ENCODE measurements around the gene AK1. TPM values are rescaled to one million over a fixed set of nuclear protein-coding genes. Genes with fewer than 3 reads are reported as not detected.

The AK1 gene
- total and polyA plus RNA-seq, 2 of the 8 experiments (the other 6 are each of a cell fraction or from before 2014, with no cell fraction given): 37.9 to 39.2 TPM

- peak overlapping the region; percentile 84 for H4K5ac ChIP-seq (ENCODE audit: insufficient read length, low read depth, low read length)
- CTCF ChIA-PET (ENCODE audit: partially characterized antibody): interaction anchor here (0.6 to 7.3 kb wide), 42 partner anchors 9 to 292 kb away, joined by 3 to 116 read pairs (median 4); partner anchors contain the start of genes CDK9, ENG, ST6GALNAC4 and ST6GALNAC6
- no peak overlapping the region; a peak in 1 of 7 replicates for H3K9ac ChIP-seq (replicated peaks in 1 of 4; ENCODE audit: extremely low read depth in 1 of 4, low read depth in 3 of 4, low read length in 3 of 4)
- no peak overlapping the region for H2AK5ac ChIP-seq (ENCODE audit: low read depth, low read length)
- no peaks in the 10 kb centered on the region for H3K79me2 ChIP-seq (ENCODE audit: control insufficient read depth in 1 of 2, insufficient read depth in 2 of 2, low read length in 2 of 2)
- H2AFZ ChIP-seq (ENCODE audit: low read length): 0 out of 2 replicates have a peak overlapping the region, but pooled peaks have one; percentile 65
- H3K9me3 ChIP-seq (ENCODE audit: insufficient read depth in 2 of 2, low read depth in 1 of 2, low read length in 1 of 2): no peaks in the 10 kb centered on the region
- DNase-seq (ENCODE audit: low read depth in 1 of 2, low spot score in 2 of 2): peak; percentile 73 to 97
- no peak overlapping the region for H3K14ac ChIP-seq (ENCODE audit: insufficient read length)
- H3K18ac ChIP-seq (ENCODE audit: extremely low read depth, low read length): peak overlapping the region; percentile 81
- 15% methylated on average over 32 of the region's 42 CpGs; no CpG with 5 or more reads in 1 of the 2 experiments for WGBS, 2 experiments (ENCODE audit: extremely low coverage in 1 of 2, insufficient coverage in 1 of 2, insufficient read length in 1 of 2, insufficient replicate concordance in 2 of 2, low coverage in 1 of 2, low lambda C conversion rate in 2 of 2, missing lambda C conversion rate in 1 of 2)
- peaks cover 0 to 12% (median 7%) of the 10 kb centered on the region in 4 experiments; a peak in 5 of 7 replicates for H3K27me3 ChIP-seq (replicated peaks in 1 of 4; ENCODE audit: control insufficient read depth in 3 of 4, extremely low read depth in 1 of 4, insufficient read depth in 3 of 4, low read length in 3 of 4)
- no peak for FAIRE-seq
- H3K4me2 ChIP-seq (ENCODE audit: insufficient read depth in 1 of 2, low read depth in 2 of 2, low read length in 2 of 2): peak overlapping the region; percentile 37 to 82
- no peaks in the 10 kb centered on the region for H3K36me3 ChIP-seq (ENCODE audit: control insufficient read depth in 2 of 4, insufficient read depth in 4 of 4, low read length in 3 of 4)
- H2BK15ac ChIP-seq (ENCODE audit: low read length): peak overlapping the region; percentile 75; the same call in 1 of the 2 replicates
- H3K79me1 ChIP-seq (ENCODE audit: low read depth, low read length): no peaks in the 10 kb centered on the region
- H2BK20ac ChIP-seq (ENCODE audit: low read length): 0 out of 2 replicates have a peak overlapping the region, but pooled peaks have one; percentile 34
- no peak overlapping the region for H3K23ac ChIP-seq (ENCODE audit: insufficient read length)
- H3K56ac ChIP-seq (replicated peaks; ENCODE audit: insufficient read length, low read depth, low read length): peak overlapping the region; percentile 49
- no peak overlapping the region for H3K27ac ChIP-seq (ENCODE audit: low read depth, low read length)
- H4K91ac ChIP-seq (replicated peaks; ENCODE audit: insufficient read length, low read length): peak overlapping the region; percentile 89
- peaks cover 9% of the 10 kb centered on the region; the same call in 1 of the 2 replicates for H3K23me2 ChIP-seq (ENCODE audit: low read depth, low read length)
- peaks cover 0 to 17% (median 12%) of the 10 kb centered on the region in 4 experiments; a peak in 6 of 7 replicates for H3K4me1 ChIP-seq (replicated peaks in 1 of 4; ENCODE audit: control insufficient read depth in 3 of 4, insufficient read depth in 4 of 4, low read length in 3 of 4)
- peak overlapping the region; percentile 53; the same call in 1 of the 2 replicates for H2BK12ac ChIP-seq (ENCODE audit: low read depth, low read length)
- peak overlapping the region; percentile 78; the same call in 1 of the 2 replicates for H2BK5ac ChIP-seq (ENCODE audit: low read depth, low read length)
- H2BK120ac ChIP-seq (replicated peaks; ENCODE audit: low read depth, low read length): no peak overlapping the region
- peak overlapping the region in 2 of 4 experiments; percentile 5 to 48; a peak in 5 of 8 replicates for H3K4me3 ChIP-seq (ENCODE audit: extremely low read depth in 1 of 4, insufficient read depth in 2 of 4, low read depth in 3 of 4, low read length in 4 of 4)
- peak overlapping the region; percentile 91 for H4K8ac ChIP-seq (ENCODE audit: extremely low read depth, insufficient read depth, low read length)
- peak overlapping the region; percentile 38 for H3K4ac ChIP-seq (replicated peaks; ENCODE audit: insufficient read length, low read depth, low read length)
- POLR2A ChIA-PET (ENCODE audit: partially characterized antibody): interaction anchor here (0.6 to 4.8 kb wide), 14 partner anchors 8 to 284 kb away, joined by 3 to 34 read pairs (median 3); no protein-coding TSS in a partner anchor
- no peaks in the 10 kb centered on the region for H4K20me1 ChIP-seq (replicated peaks in 1 of 2; ENCODE audit: control insufficient read depth in 1 of 2, insufficient read depth in 2 of 2, low read length in 2 of 2)
- peak; percentile 5; the same call in 1 of the 2 replicates for TF ChIP-seq TEAD4 (IDR thresholded peaks at IDR 0.05; ENCODE audit: low read depth, low read length)
- TF ChIP-seq KDM4A (IDR thresholded peaks at IDR 0.05; ENCODE audit: low read depth, low read length, severe bottlenecking): no peak
- TF ChIP-seq SP4 (IDR thresholded peaks at IDR 0.05; ENCODE audit: low read length): no peak
- no peak for TF ChIP-seq TCF12 (IDR thresholded peaks at IDR 0.05; ENCODE audit: low read depth, low read length)
- no peak for TF ChIP-seq NANOG (IDR thresholded peaks at IDR 0.05; ENCODE audit: insufficient read depth, low read depth, low read length, poor library complexity, severe bottlenecking)
- no peak; a peak in 1 of 3 replicates for TF ChIP-seq POLR2A (IDR thresholded peaks at IDR 0.05; ENCODE audit: control extremely low read depth in 1 of 2, low read depth in 2 of 2, low read length in 2 of 2)
- TF ChIP-seq CBX8 (IDR thresholded peaks at IDR 0.05; ENCODE audit: borderline replicate concordance, low read depth, low read length): no peak
- TF ChIP-seq RFX5 (IDR thresholded peaks at IDR 0.05; ENCODE audit: borderline replicate concordance, low read depth, low read length): no peak
- no peak for TF ChIP-seq SUZ12 (IDR thresholded peaks at IDR 0.05; ENCODE audit: low read length)
- no peak for TF ChIP-seq SAP30 (IDR thresholded peaks at IDR 0.05; ENCODE audit: insufficient read depth, insufficient replicate concordance, low read length)
- 0 out of 2 replicates have a peak, but pooled peaks have one; percentile 28 for TF ChIP-seq RBBP5 (IDR thresholded peaks at IDR 0.05; ENCODE audit: borderline replicate concordance, low read depth, low read length)
These were observed 52.0 kb downstream of the AK1 start for GRCh38 chr9:127825319-127826051.

All from H1 (cell line).